NT2/D1 (cell line): ENCODE data around the gene PRKACB.

Source experiments
- SUZ12 ChIP-seq: IDR thresholded peaks from 2 replicates; pipeline ENCODE4 v1.6.1; 2011; ENCODE audit not compliant: insufficient read length, insufficient read depth; ENCODE audit errors: extremely low read depth
- YY1 ChIP-seq: IDR thresholded peaks from 2 replicates; pipeline ENCODE4 v1.6.1; 2011; ENCODE audit not compliant: insufficient read length, insufficient read depth
- ZNF274 ChIP-seq: IDR thresholded peaks from 2 replicates; pipeline ENCODE4 v1.6.1; 2011; ENCODE audit warnings: mild to moderate bottlenecking, low read depth, low read length

- TF ChIP-seq ZNF274 (no peak), YY1 (no peak), SUZ12 (no peak)
Observed at GRCh38 chr1:84122780-84123382, 21.2 kb upstream of the PRKACB start.
